CD8-positive, alpha-beta memory T cell (primary cell): ENCODE measurements around the gene TPSD1. TPM values are rescaled to one million over a fixed set of nuclear protein-coding genes. Genes with fewer than 3 reads are reported as not detected.

Experiments
- CTCF ChIA-PET: fragments of 350-600 bp; sonication (Branson Sonifier 250); formaldehyde crosslinking; loops from one replicate; lab custom pipeline; 2021; ENCODE audit warnings: antibody characterized with exemption; lab: Charles Lee
- POLR2A ChIA-PET: fragments of 350-600 bp; sonication (Branson Sonifier 250); formaldehyde crosslinking; loops from one replicate; lab custom pipeline; 2021; ENCODE audit warnings: antibody characterized with exemption; lab: Charles Lee
- DNase-seq, 5 donors: peaks; one replicate each; pipeline versions ENCODE4 v3.0.0 to v3.0.0-alpha.2; 2020 to 2022; ENCODE audit warnings: mixed read lengths in 1 of 5
- H3K27ac ChIP-seq: one replicate; pipeline ENCODE4 v1.7.0; 2013; ENCODE audit warnings: low read depth, mild to moderate bottlenecking, low read length, moderate library complexity
- H3K27me3 ChIP-seq: 2 replicates; pipeline ENCODE4 v1.7.0; 2013; ENCODE audit warnings: low read length, mild to moderate bottlenecking; ENCODE audit not compliant: insufficient read depth, poor library complexity, severe bottlenecking
- H3K36me3 ChIP-seq: 2 replicates; pipeline ENCODE4 v1.7.0; 2013; ENCODE audit warnings: mild to moderate bottlenecking, low read length, moderate library complexity; ENCODE audit not compliant: insufficient read depth
- H3K4me1 ChIP-seq: 2 replicates; pipeline ENCODE4 v1.7.0; 2013; ENCODE audit warnings: mild to moderate bottlenecking, low read length, moderate library complexity; ENCODE audit not compliant: insufficient read depth
- H3K4me3 ChIP-seq: 2 replicates; pipeline ENCODE4 v1.7.0; 2013; ENCODE audit warnings: mild to moderate bottlenecking, low read length
- H3K9me3 ChIP-seq: 2 replicates; pipeline ENCODE4 v1.7.0; 2013; ENCODE audit warnings: mild to moderate bottlenecking, low read length
- H3K27ac Mint-ChIP-seq, 8 donors: one replicate each; pipeline ENCODE4 v1.8.0; 2020 to 2021; ENCODE audit warnings: mixed read lengths in 8 of 8, mild to moderate bottlenecking in 6 of 8, inconsistent platforms in 3 of 8, moderate library complexity in 3 of 8
- H3K27me3 Mint-ChIP-seq, 2 donors: one replicate each; pipeline ENCODE4 v1.8.0; 2020 to 2021; ENCODE audit warnings: mixed read lengths in 2 of 2, mild to moderate bottlenecking in 1 of 2, moderate library complexity in 1 of 2
- H3K36me3 Mint-ChIP-seq, 3 donors: one replicate each; pipeline ENCODE4 v1.8.0; 2020 to 2021; ENCODE audit warnings: mixed read lengths in 3 of 3, inconsistent platforms in 1 of 3, mild to moderate bottlenecking in 1 of 3
- H3K4me1 Mint-ChIP-seq, 3 donors: one replicate each; pipeline ENCODE4 v1.8.0; 2020 to 2021; ENCODE audit warnings: mixed read lengths in 3 of 3, inconsistent platforms in 1 of 3, mild to moderate bottlenecking in 1 of 3
- H3K4me3 Mint-ChIP-seq, 7 donors: one replicate each; pipeline ENCODE4 v1.8.0; 2020 to 2021; ENCODE audit warnings: mixed read lengths in 7 of 7, mild to moderate bottlenecking in 6 of 7, moderate library complexity in 4 of 7, inconsistent platforms in 2 of 7
- H3K9me3 Mint-ChIP-seq, 5 donors: one replicate each; pipeline ENCODE4 v1.8.0; 2020 to 2022; ENCODE audit warnings: mixed read lengths in 5 of 5, mild to moderate bottlenecking in 3 of 5, moderate library complexity in 2 of 5, inconsistent platforms in 1 of 5
- polyA plus RNA-seq: library from polyadenylated mRNA; unstranded; fragments of 300-500 nt; fragmentation: Illumina TruSeq; gene quantifications from one replicate; pipeline ENCODE4 v1.2.3, GENCODE V29; 2021
- total RNA-seq, 2 experiments: library from RNA; stranded (reverse); gene quantifications; one replicate each; pipeline ENCODE4 v1.2.3, GENCODE V29; 2021

Gene TPSD1
- total and polyA plus RNA-seq, 3 experiments from 2014 or later = not detected

DNA sequence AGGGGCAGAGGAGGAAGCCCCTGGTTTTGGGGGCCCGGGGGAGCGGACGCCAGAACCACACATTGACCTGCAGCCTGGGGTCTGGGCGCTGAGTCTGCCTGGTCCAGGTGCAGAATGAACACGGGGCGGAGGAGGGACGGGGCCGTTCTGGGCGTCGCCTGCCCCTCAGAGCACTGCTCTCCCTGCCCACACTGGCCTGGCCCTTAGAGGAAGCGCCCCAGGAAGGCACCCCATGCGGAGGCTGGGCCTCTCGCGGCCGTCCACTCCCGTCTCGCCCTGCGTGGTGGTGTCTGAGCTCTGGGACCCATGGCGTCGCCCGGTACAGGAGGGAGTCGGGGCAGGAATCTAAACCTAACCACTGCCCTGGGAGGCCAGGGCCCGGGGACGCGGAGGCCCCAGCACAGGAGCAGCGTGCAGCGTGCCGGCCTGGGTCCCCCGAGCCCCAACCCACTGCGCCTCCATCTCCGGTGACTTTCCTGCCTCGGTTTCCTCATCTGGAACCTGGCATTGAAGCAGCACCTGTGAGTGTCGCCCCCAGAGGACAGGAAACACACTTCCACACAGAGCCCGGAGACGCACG lies 4.3 kb downstream of the TPSD1 start:
- Histone ChIP-seq H3K27me3 (peaks cover 12% of the 10 kb centered on the region), H3K4me3 (no peak overlapping the region), H3K4me1 (peaks cover 4% of the 10 kb centered on the region), H3K27ac (no peak overlapping the region), H3K36me3 (no peaks in the 10 kb centered on the region), H3K9me3 (no peaks in the 10 kb centered on the region)
- Mint-ChIP-seq H3K36me3 (no peaks in the 10 kb centered on the region), H3K4me3 (no peak overlapping the region), H3K27ac (no peak overlapping the region), H3K27me3 (peaks cover 17 to 26% of the 10 kb centered on the region in 2 donors), H3K9me3 (no peaks in the 10 kb centered on the region), H3K4me1 (peaks cover 2 to 6% (median 5%) of the 10 kb centered on the region in 3 donors)
- ChIA-PET POLR2A (no interaction called here), CTCF (no interaction called here)
- DNase-seq = no peak

GRCh38 chr16:1261131-1261892 lies 5.4 kb downstream of the TPSD1 start:
- DNase-seq = no peak
- CTCF ChIA-PET = no interaction called here
- no peak overlapping the region for H3K4me3 Mint-ChIP-seq

GRCh38 chr16:1262210-1262845 lies 6.5 kb downstream of the TPSD1 start:
- no peaks in the 10 kb centered on the region for H3K9me3 ChIP-seq
- Mint-ChIP-seq H3K4me1 (peaks cover 2 to 6% (median 5%) of the 10 kb centered on the region in 3 donors), H3K27me3 (peaks cover 17 to 20% of the 10 kb centered on the region in 2 donors), H3K9me3 (no peaks in the 10 kb centered on the region), H3K4me3 (no peak overlapping the region), H3K36me3 (no peaks in the 10 kb centered on the region), H3K27ac (no peak overlapping the region)
- CTCF ChIA-PET = no interaction called here
- no peaks in the 10 kb centered on the region for H3K36me3 ChIP-seq
- peaks cover 12% of the 10 kb centered on the region for H3K27me3 ChIP-seq
- H3K4me3 ChIP-seq = no peak overlapping the region
- no peak overlapping the region for H3K27ac ChIP-seq
- H3K4me1 ChIP-seq = peaks cover 4% of the 10 kb centered on the region
- POLR2A ChIA-PET = no interaction called here
- DNase-seq = no peak

More at GRCh38 chr16:1261131-1261892, 5.4 kb downstream of the TPSD1 start:
- Histone ChIP-seq H3K27ac (no peak overlapping the region), H3K4me1 (peaks cover 4% of the 10 kb centered on the region), H3K9me3 (no peaks in the 10 kb centered on the region), H3K4me3 (no peak overlapping the region), H3K36me3 (no peaks in the 10 kb centered on the region), H3K27me3 (peaks cover 12% of the 10 kb centered on the region)
- POLR2A ChIA-PET = no interaction called here
- no peaks in the 10 kb centered on the region for H3K36me3 Mint-ChIP-seq
- no peaks in the 10 kb centered on the region for H3K9me3 Mint-ChIP-seq
- peaks cover 17 to 26% of the 10 kb centered on the region in 2 donors for H3K27me3 Mint-ChIP-seq
- no peak overlapping the region for H3K27ac Mint-ChIP-seq
- H3K4me1 Mint-ChIP-seq = peaks cover 2 to 6% (median 5%) of the 10 kb centered on the region in 3 donors

- H3K27ac Mint-ChIP-seq = no peak overlapping the region
- ChIA-PET POLR2A (no interaction called here), CTCF (no interaction called here)
- Histone ChIP-seq H3K27ac (no peak overlapping the region), H3K4me1 (peaks cover 4% of the 10 kb centered on the region), H3K36me3 (no peaks in the 10 kb centered on the region), H3K9me3 (no peaks in the 10 kb centered on the region), H3K27me3 (peaks cover 12% of the 10 kb centered on the region), H3K4me3 (no peak overlapping the region)
- H3K4me1 Mint-ChIP-seq = peaks cover 2 to 6% (median 5%) of the 10 kb centered on the region in 3 donors
- H3K36me3 Mint-ChIP-seq = no peaks in the 10 kb centered on the region
- H3K4me3 Mint-ChIP-seq = no peak overlapping the region
- H3K9me3 Mint-ChIP-seq = no peaks in the 10 kb centered on the region
- DNase-seq = no peak
- peaks cover 17 to 20% of the 10 kb centered on the region in 2 donors for H3K27me3 Mint-ChIP-seq
These were observed 7.0 kb downstream of the TPSD1 start for GRCh38 chr16:1262846-1263221.

DNA sequence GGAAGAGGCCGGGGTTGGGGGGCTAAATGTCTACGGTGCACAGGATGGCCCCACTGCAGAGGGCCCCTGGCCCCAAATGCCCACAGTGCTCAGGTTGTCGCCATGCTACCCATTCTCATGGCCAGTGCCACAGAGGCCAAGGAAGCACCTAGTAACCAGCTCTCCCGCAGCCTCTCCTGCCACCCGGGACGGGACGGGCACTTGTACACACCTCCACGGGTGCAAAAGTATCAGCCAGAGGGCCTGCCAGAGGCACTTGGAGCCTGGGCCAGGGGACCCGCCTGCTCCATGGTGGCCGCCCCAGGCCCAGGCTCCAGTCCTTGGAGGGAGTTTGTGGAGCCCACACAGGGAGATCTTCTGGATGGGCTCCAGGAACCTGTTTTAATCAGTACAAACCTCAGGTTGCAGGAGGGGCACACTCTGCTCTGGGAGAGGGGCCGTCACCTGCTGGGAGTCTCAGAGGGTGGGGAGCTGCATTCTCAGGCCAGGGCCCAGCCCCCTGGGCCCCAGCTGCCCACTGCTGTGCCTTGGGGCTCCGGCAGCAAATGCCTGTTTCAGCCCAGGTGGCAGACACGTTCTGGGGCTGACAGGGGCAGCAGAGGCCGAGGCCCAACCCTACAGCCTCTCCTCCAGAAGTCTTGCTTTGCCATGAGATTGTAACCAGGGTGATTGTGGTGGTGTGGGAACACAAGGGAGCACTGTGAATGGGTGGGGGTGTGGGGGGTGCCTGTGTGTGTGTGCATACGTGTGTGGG lies 7.9 kb downstream of the TPSD1 start:
- H3K4me1 ChIP-seq = peaks cover 4% of the 10 kb centered on the region
- no peaks in the 10 kb centered on the region for H3K36me3 Mint-ChIP-seq
- no peaks in the 10 kb centered on the region for H3K36me3 ChIP-seq
- no peak overlapping the region for H3K27ac Mint-ChIP-seq
- H3K9me3 ChIP-seq = no peaks in the 10 kb centered on the region
- no peak overlapping the region for H3K4me3 Mint-ChIP-seq
- H3K27ac ChIP-seq = no peak overlapping the region
- H3K27me3 ChIP-seq = peaks cover 12% of the 10 kb centered on the region
- H3K4me1 Mint-ChIP-seq = peaks cover 2 to 5% (median 5%) of the 10 kb centered on the region in 3 donors
- peaks cover 17 to 18% of the 10 kb centered on the region in 2 donors for H3K27me3 Mint-ChIP-seq
- no peak overlapping the region for H3K4me3 ChIP-seq
- CTCF ChIA-PET = no interaction called here
- no peaks in the 10 kb centered on the region for H3K9me3 Mint-ChIP-seq
- POLR2A ChIA-PET = no interaction called here
- DNase-seq = no peak

- no peaks in the 10 kb centered on the region for H3K36me3 Mint-ChIP-seq
- H3K4me3 Mint-ChIP-seq = no peak overlapping the region
- ChIA-PET CTCF (interaction anchor here (0.7 kb wide), 1 partner anchor 10 kb away, joined by 3 read pairs; no protein-coding TSS in a partner anchor), POLR2A (no interaction called here)
- H3K27ac Mint-ChIP-seq = peak overlapping the region in 1 of 8 donors; percentile 23
- H3K27me3 ChIP-seq = peaks cover 8% of the 10 kb centered on the region
- no peaks in the 10 kb centered on the region for H3K4me1 Mint-ChIP-seq
- peaks cover 12 to 16% of the 10 kb centered on the region in 2 donors for H3K27me3 Mint-ChIP-seq
- no peak for DNase-seq
- H3K4me1 ChIP-seq = no peaks in the 10 kb centered on the region
- H3K36me3 ChIP-seq = no peaks in the 10 kb centered on the region
- no peaks in the 10 kb centered on the region for H3K9me3 Mint-ChIP-seq
- H3K27ac ChIP-seq = no peak overlapping the region
- no peak overlapping the region for H3K4me3 ChIP-seq
- no peaks in the 10 kb centered on the region for H3K9me3 ChIP-seq
These were observed 8.6 kb downstream of the TPSD1 start for GRCh38 chr16:1264345-1265089.

GRCh38 chr16:1265090-1265630 lies 9.3 kb downstream of the TPSD1 start:
- Mint-ChIP-seq H3K27me3 (peaks cover 11 to 16% of the 10 kb centered on the region in 2 donors), H3K4me3 (no peak overlapping the region)
- no peaks in the 10 kb centered on the region for H3K9me3 ChIP-seq

More at GRCh38 chr16:1265090-1265630, 9.3 kb downstream of the TPSD1 start:
- Mint-ChIP-seq H3K4me1 (no peaks in the 10 kb centered on the region), H3K27ac (no peak overlapping the region), H3K36me3 (no peaks in the 10 kb centered on the region), H3K9me3 (no peaks in the 10 kb centered on the region)
- Histone ChIP-seq H3K36me3 (no peaks in the 10 kb centered on the region), H3K4me3 (no peak overlapping the region), H3K27ac (no peak overlapping the region), H3K4me1 (no peaks in the 10 kb centered on the region), H3K27me3 (peaks cover 2% of the 10 kb centered on the region)
- ChIA-PET POLR2A (no interaction called here), CTCF (interaction anchor here (0.7 kb wide), 1 partner anchor 9 kb away, joined by 3 read pairs; no protein-coding TSS in a partner anchor)
- no peak for DNase-seq
